OCI-LY1 (cell line): ENCODE data around the gene GTF3C1.
"Not testable (repeated sequence)": the region's sequence is repeated elsewhere in the genome, so short reads cannot be mapped to it uniquely, and the experiment has no call there.

Experiments used
- EZH2 ChIP-seq: fragments of 200-600 bp; sonication (generic), shearing (Covaris generic); IDR thresholded peaks from 2 replicates; pipeline ENCODE4 v1.8.0; 2017; ENCODE audit warnings: borderline replicate concordance, mixed run types, mild to moderate bottlenecking, antibody characterized with exemption, low read length, moderate library complexity, mixed read lengths
- TF ChIP-seq, protein P1 (sequence below): fragments of 200-600 bp; sonication (generic), shearing (Covaris generic); IDR thresholded peaks from 2 replicates; pipeline ENCODE4 v1.5.1; 2017; ENCODE audit warnings: mild to moderate bottlenecking, antibody characterized with exemption, low read length, moderate library complexity, mixed read lengths

DNA sequence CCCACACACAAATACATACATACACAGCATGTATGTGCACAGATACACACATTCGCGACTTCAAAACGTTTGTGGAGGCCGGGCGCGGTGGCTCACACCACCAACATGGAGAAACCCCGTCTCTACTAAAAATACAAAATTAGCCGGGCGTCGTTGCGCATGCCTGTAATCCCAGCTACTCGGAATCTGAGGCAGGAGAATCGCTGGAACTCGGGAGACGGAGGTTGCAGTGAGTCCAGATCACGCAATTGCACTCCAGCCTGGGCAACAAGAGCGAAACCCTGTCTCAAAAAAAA, 92.2 kb downstream of the GTF3C1 start:
- TF ChIP-seq, protein P1, sequence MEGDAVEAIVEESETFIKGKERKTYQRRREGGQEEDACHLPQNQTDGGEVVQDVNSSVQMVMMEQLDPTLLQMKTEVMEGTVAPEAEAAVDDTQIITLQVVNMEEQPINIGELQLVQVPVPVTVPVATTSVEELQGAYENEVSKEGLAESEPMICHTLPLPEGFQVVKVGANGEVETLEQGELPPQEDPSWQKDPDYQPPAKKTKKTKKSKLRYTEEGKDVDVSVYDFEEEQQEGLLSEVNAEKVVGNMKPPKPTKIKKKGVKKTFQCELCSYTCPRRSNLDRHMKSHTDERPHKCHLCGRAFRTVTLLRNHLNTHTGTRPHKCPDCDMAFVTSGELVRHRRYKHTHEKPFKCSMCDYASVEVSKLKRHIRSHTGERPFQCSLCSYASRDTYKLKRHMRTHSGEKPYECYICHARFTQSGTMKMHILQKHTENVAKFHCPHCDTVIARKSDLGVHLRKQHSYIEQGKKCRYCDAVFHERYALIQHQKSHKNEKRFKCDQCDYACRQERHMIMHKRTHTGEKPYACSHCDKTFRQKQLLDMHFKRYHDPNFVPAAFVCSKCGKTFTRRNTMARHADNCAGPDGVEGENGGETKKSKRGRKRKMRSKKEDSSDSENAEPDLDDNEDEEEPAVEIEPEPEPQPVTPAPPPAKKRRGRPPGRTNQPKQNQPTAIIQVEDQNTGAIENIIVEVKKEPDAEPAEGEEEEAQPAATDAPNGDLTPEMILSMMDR, result not testable (repeated sequence)
- not testable (repeated sequence) for TF ChIP-seq EZH2
